Lower leg skin (tissue), 3 donors: ENCODE results near the gene TMIGD3.

ENCODE experiments used
- POLR2A ChIP-seq, 2 donors: fragments of 450-650 bp; IDR thresholded peaks; one replicate each; pipeline ENCODE4 v1.6.1; 2016 to 2017; ENCODE audit warnings: antibody characterized with exemption in 2 of 2, mild to moderate bottlenecking in 1 of 2, moderate library complexity in 1 of 2
- TF ChIP-seq, protein P1 (sequence below), 3 donors: fragments of 450-650 bp; IDR thresholded peaks; one replicate each; pipeline ENCODE4 v1.5.1; 2016; ENCODE audit warnings: antibody characterized with exemption in 3 of 3, mild to moderate bottlenecking in 3 of 3, moderate library complexity in 2 of 3

- no peak for TF ChIP-seq POLR2A (IDR thresholded peaks at IDR 0.05)
- TF ChIP-seq, protein P1, sequence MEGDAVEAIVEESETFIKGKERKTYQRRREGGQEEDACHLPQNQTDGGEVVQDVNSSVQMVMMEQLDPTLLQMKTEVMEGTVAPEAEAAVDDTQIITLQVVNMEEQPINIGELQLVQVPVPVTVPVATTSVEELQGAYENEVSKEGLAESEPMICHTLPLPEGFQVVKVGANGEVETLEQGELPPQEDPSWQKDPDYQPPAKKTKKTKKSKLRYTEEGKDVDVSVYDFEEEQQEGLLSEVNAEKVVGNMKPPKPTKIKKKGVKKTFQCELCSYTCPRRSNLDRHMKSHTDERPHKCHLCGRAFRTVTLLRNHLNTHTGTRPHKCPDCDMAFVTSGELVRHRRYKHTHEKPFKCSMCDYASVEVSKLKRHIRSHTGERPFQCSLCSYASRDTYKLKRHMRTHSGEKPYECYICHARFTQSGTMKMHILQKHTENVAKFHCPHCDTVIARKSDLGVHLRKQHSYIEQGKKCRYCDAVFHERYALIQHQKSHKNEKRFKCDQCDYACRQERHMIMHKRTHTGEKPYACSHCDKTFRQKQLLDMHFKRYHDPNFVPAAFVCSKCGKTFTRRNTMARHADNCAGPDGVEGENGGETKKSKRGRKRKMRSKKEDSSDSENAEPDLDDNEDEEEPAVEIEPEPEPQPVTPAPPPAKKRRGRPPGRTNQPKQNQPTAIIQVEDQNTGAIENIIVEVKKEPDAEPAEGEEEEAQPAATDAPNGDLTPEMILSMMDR (IDR thresholded peaks at IDR 0.05), result no peak
These were observed 29.3 kb downstream of the TMIGD3 start for GRCh38 chr1:111474106-111474505.
